ENCODE results near the gene GRWD1. TPM values are rescaled to one million over a fixed set of nuclear protein-coding genes. Genes with fewer than 3 reads are reported as not detected.

Gene GRWD1
- total RNA-seq, 1 donor from 2014 or later, result 38.4 TPM

DNA sequence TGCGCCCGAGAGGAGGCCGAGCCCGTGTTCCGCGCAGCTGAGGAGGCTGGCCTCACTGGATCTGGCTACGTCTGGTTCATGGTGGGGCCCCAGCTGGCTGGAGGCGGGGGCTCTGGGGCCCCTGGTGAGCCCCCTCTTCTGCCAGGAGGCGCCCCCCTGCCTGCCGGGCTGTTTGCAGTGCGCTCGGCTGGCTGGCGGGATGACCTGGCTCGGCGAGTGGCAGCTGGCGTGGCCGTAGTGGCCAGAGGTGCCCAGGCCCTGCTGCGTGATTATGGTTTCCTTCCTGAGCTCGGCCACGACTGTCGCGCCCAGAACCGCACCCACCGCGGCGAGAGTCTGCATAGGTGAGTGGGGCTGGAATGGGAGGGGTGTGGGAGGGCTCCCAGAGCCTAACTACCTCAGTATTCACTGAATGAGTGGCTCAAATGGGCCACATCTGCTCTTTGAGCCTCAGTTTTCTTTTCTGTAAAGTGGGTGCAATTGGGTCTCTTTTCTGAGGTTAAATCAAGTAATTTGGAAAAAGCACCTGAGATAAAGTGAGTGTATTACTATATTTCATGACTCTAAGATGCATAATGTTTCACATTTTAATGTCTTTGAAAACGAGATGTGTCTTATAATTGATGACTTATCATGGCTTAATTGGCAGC, 40.6 kb upstream of the GRWD1 start:
- H3K4me3 Mint-ChIP-seq (ENCODE audit: unreplicated experiment), result no peak overlapping the region
- H3K27ac Mint-ChIP-seq (ENCODE audit: unreplicated experiment), result no peak overlapping the region
- no peaks in the 10 kb centered on the region for H3K9me3 Mint-ChIP-seq (ENCODE audit: unreplicated experiment)
- H3K36me3 Mint-ChIP-seq (ENCODE audit: unreplicated experiment), result no peaks in the 10 kb centered on the region
- H3K27me3 Mint-ChIP-seq (ENCODE audit: unreplicated experiment), result peaks cover 2% of the 10 kb centered on the region
- peaks cover 6% of the 10 kb centered on the region for H3K4me1 Mint-ChIP-seq (ENCODE audit: unreplicated experiment)
- TF ChIP-seq, protein P1, sequence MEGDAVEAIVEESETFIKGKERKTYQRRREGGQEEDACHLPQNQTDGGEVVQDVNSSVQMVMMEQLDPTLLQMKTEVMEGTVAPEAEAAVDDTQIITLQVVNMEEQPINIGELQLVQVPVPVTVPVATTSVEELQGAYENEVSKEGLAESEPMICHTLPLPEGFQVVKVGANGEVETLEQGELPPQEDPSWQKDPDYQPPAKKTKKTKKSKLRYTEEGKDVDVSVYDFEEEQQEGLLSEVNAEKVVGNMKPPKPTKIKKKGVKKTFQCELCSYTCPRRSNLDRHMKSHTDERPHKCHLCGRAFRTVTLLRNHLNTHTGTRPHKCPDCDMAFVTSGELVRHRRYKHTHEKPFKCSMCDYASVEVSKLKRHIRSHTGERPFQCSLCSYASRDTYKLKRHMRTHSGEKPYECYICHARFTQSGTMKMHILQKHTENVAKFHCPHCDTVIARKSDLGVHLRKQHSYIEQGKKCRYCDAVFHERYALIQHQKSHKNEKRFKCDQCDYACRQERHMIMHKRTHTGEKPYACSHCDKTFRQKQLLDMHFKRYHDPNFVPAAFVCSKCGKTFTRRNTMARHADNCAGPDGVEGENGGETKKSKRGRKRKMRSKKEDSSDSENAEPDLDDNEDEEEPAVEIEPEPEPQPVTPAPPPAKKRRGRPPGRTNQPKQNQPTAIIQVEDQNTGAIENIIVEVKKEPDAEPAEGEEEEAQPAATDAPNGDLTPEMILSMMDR (IDR thresholded peaks at IDR 0.05), result no peak
- DNase-seq (ENCODE audit: extremely low spot score, unreplicated experiment), result no peak

DNA sequence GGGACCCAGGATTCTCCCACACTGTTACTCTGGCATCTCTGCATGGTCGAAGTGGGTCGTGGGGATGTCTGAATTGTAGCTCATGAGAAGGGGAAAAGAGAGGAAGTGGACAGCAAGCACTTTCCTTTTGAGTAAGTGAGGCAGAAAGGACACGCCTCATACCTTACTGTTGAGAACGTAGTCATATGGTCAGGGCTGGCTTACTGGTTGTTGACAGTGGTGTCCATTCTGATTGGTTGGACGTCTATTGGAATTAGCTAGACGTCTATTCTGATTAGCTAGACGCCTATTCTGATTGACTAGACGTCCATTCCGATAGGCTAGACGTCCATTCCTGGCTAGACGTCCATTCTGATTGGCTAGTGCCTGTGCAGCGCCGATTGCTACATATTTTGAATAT, 39.9 kb upstream of the GRWD1 start:
- Mint-ChIP-seq H3K27me3 (ENCODE audit: unreplicated experiment) (peaks cover 2% of the 10 kb centered on the region), H3K4me1 (ENCODE audit: unreplicated experiment) (peaks cover 3% of the 10 kb centered on the region), H3K27ac (ENCODE audit: unreplicated experiment) (no peak overlapping the region), H3K4me3 (ENCODE audit: unreplicated experiment) (no peak overlapping the region), H3K36me3 (ENCODE audit: unreplicated experiment) (no peaks in the 10 kb centered on the region), H3K9me3 (ENCODE audit: unreplicated experiment) (no peaks in the 10 kb centered on the region)
- TF ChIP-seq, protein P1 (IDR thresholded peaks at IDR 0.05), result no peak
- DNase-seq (ENCODE audit: extremely low spot score, unreplicated experiment), result no peak

DNA sequence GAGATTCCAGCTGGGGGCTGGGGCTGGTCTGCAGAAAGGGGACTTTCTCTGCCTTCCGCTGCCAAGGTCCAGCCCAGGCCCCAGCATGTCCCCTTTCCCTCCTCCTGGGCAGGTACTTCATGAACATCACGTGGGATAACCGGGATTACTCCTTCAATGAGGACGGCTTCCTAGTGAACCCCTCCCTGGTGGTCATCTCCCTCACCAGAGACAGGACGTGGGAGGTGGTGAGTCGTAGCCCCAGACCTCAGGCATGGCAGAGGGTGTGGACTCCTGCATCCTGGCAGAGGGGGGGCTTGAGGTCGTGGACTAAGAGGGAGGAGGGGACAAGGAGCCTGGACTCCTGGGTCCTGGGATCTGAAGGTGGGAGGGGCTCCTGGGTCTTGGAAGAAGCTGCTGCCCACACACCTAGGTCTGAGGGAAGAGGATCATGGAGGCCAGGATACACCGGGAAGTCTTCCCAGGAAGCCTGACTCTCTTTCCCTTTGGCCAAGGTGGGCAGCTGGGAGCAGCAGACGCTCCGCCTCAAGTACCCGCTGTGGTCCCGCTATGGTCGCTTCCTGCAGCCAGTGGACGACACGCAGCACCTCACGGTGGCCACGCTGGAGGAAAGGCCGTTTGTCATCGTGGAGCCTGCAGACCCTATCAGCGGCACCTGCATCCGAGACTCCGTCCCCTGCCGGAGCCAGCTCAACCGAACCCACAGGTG, 31.8 kb upstream of the GRWD1 start:
- Mint-ChIP-seq H3K36me3 (ENCODE audit: unreplicated experiment) (no peaks in the 10 kb centered on the region), H3K4me1 (ENCODE audit: unreplicated experiment) (peaks cover 19% of the 10 kb centered on the region), H3K9me3 (ENCODE audit: unreplicated experiment) (no peaks in the 10 kb centered on the region), H3K27me3 (ENCODE audit: unreplicated experiment) (no peaks in the 10 kb centered on the region), H3K4me3 (ENCODE audit: unreplicated experiment) (peak overlapping the region; percentile 71), H3K27ac (ENCODE audit: unreplicated experiment) (no peak overlapping the region)
- DNase-seq (ENCODE audit: extremely low spot score, unreplicated experiment), result no peak
- TF ChIP-seq, protein P1 (IDR thresholded peaks at IDR 0.05), result no peak

DNA sequence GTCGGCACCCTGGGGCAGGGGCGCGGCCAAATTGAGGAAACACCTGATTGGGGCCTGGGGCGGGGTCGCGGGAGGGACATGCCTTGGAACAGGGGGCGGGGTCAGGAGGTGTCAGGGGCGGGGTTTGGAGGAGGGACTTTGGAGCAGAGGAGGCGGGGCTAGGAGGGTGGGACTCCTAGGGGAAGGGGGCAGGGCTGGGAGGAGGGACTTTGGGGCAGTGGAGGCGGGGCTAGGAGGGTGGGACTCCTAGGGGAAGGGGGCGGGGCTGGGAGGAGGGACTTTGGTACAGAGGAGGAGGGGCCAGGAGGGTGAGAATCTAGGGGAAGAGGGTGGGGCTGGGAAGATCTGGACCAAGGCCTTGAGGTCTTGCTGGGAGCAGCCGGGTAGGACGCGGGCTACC, 30.4 kb upstream of the GRWD1 start:
- H3K36me3 Mint-ChIP-seq (ENCODE audit: unreplicated experiment), result no peaks in the 10 kb centered on the region
- H3K27ac Mint-ChIP-seq (ENCODE audit: unreplicated experiment), result no peak overlapping the region
- no peak overlapping the region for H3K4me3 Mint-ChIP-seq (ENCODE audit: unreplicated experiment)
- no peak for DNase-seq (ENCODE audit: extremely low spot score, unreplicated experiment)
- peaks cover 21% of the 10 kb centered on the region for H3K4me1 Mint-ChIP-seq (ENCODE audit: unreplicated experiment)
- no peaks in the 10 kb centered on the region for H3K27me3 Mint-ChIP-seq (ENCODE audit: unreplicated experiment)
- no peaks in the 10 kb centered on the region for H3K9me3 Mint-ChIP-seq (ENCODE audit: unreplicated experiment)
- TF ChIP-seq, protein P1 (IDR thresholded peaks at IDR 0.05), result no peak

DNA sequence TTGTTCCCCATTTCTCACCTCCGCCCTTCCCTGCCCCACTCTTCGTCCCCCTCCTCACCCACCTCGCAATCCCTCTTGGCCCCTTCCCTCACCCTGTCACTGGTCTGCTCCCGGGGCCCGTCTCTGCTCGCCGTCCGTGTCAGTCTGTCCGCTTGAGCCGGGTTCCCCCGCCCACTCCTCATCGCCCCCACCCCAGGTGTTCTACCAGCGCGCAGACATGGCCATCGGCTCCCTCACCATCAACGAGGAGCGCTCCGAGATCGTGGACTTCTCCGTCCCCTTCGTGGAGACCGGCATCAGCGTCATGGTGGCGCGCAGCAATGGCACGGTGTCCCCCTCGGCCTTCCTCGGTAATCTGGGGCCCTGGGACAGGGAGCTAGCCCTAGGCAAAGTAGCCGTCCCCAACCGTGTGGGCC, 30.0 kb upstream of the GRWD1 start:
- TF ChIP-seq, protein P1 (IDR thresholded peaks at IDR 0.05), result no peak
- H3K27ac Mint-ChIP-seq (ENCODE audit: unreplicated experiment), result no peak overlapping the region

More for the DNA sequence above, 30.0 kb upstream of the GRWD1 start:
- H3K27me3 Mint-ChIP-seq (ENCODE audit: unreplicated experiment), result no peaks in the 10 kb centered on the region
- H3K4me3 Mint-ChIP-seq (ENCODE audit: unreplicated experiment), result no peak overlapping the region
- no peaks in the 10 kb centered on the region for H3K9me3 Mint-ChIP-seq (ENCODE audit: unreplicated experiment)
- DNase-seq (ENCODE audit: extremely low spot score, unreplicated experiment), result no peak
- H3K36me3 Mint-ChIP-seq (ENCODE audit: unreplicated experiment), result no peaks in the 10 kb centered on the region
- H3K4me1 Mint-ChIP-seq (ENCODE audit: unreplicated experiment), result peaks cover 21% of the 10 kb centered on the region
